Skeletal muscle satellite cell (primary cell): Measurements from ENCODE around the gene ADGRL3.

Experiments
- H3K27me3 ChIP-seq: 2 replicates; pipeline ENCODE4 v1.7.0; 2013; ENCODE audit warnings: low read length; ENCODE audit not compliant: control insufficient read depth, insufficient read depth
- H3K36me3 ChIP-seq: 2 replicates; pipeline ENCODE4 v1.7.0; 2013; ENCODE audit warnings: mild to moderate bottlenecking, control low read depth, low read length; ENCODE audit not compliant: insufficient read depth
- H3K4me1 ChIP-seq: 2 replicates; pipeline ENCODE4 v1.7.0; 2013; ENCODE audit warnings: low read length; ENCODE audit not compliant: control insufficient read depth, insufficient read depth
- H3K4me2 ChIP-seq: 2 replicates; pipeline ENCODE4 v1.7.0; 2013; ENCODE audit warnings: mild to moderate bottlenecking, low read length
- H3K4me3 ChIP-seq: 2 replicates; pipeline ENCODE4 v1.7.0; 2013; ENCODE audit warnings: low read length
- H3K9ac ChIP-seq: 2 replicates; pipeline ENCODE4 v1.7.0; 2013; ENCODE audit warnings: mild to moderate bottlenecking, low read depth, low read length, moderate library complexity
- H3K9me3 ChIP-seq: replicated peaks from 2 replicates; pipeline ENCODE4 v1.7.0; 2013; ENCODE audit warnings: mild to moderate bottlenecking, control low read depth, low read length

Gene ADGRL3

GRCh38 chr4:61400439-61401038 lies 200.4 kb downstream of the ADGRL3 start:
- Histone ChIP-seq H3K36me3 (no peaks in the 10 kb centered on the region), H3K4me1 (peaks cover 5% of the 10 kb centered on the region), H3K9me3 (no peaks in the 10 kb centered on the region), H3K4me3 (no peak overlapping the region), H3K4me2 (no peak overlapping the region), H3K9ac (no peak overlapping the region), H3K27me3 (no peaks in the 10 kb centered on the region)

- no peaks in the 10 kb centered on the region for H3K9me3 ChIP-seq
- H3K4me1 ChIP-seq: peaks cover 5% of the 10 kb centered on the region
- H3K9ac ChIP-seq: no peak overlapping the region
- H3K4me3 ChIP-seq: no peak overlapping the region
- H3K36me3 ChIP-seq: no peaks in the 10 kb centered on the region
- no peak overlapping the region for H3K4me2 ChIP-seq
- no peaks in the 10 kb centered on the region for H3K27me3 ChIP-seq
Observed at GRCh38 chr4:61401771-61402170, 201.6 kb downstream of the ADGRL3 start.

GRCh38 chr4:61405307-61405706 lies 205.2 kb downstream of the ADGRL3 start:
- no peaks in the 10 kb centered on the region for H3K27me3 ChIP-seq
- H3K4me1 ChIP-seq: no peaks in the 10 kb centered on the region
- H3K4me3 ChIP-seq: no peak overlapping the region
- H3K9me3 ChIP-seq: no peaks in the 10 kb centered on the region
- H3K9ac ChIP-seq: no peak overlapping the region
- no peaks in the 10 kb centered on the region for H3K36me3 ChIP-seq
- H3K4me2 ChIP-seq: no peak overlapping the region

GRCh38 chr4:61406677-61407076 lies 206.6 kb downstream of the ADGRL3 start:
- no peaks in the 10 kb centered on the region for H3K27me3 ChIP-seq

DNA sequence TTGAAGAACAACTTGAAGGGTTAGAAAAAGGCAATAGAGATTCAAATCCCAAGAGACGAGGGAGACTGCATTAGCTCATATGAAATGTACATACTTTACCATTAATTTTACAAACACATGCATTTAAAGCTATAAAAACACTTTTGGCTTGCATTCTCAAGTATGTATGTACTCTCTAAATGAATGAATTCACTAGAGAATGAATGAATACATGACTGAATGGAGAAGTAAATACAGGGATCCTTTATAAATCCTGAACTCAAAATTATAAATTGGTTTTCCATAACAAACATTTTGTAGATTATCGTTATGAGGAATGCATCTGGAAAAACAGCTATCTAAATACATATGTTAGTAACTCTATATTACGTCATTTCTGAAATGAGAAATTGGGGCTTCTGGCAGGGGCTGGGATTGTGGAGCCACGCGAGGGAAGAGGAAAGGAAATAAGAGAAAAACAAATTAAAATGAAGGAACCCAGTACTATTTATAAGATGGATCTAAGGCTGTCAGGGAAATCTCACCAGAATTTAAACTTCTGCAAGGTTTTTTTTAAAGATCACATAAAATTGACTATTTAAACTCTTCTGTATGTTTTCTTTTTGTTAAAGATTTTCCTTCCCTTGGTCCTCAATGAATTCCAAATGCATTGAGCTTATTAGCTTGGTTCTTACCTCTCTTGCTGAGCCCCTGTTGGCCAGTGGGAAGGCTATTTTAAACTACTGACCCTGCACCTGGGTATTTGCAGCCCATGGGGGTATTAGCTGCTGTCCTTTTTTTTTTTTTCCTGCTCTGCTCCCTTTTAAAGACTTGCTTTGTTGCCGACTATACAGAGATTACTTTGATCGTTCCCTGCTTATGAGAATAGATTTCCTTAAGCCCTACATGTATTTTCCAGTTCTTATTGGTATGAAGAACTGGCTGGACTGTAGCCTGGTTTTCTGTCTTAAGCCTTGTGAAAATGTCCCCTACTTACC lies 207.8 kb downstream of the ADGRL3 start:
- Histone ChIP-seq H3K9ac (no peak overlapping the region), H3K4me1 (no peaks in the 10 kb centered on the region), H3K27me3 (no peaks in the 10 kb centered on the region), H3K4me2 (no peak overlapping the region), H3K36me3 (no peaks in the 10 kb centered on the region), H3K4me3 (no peak overlapping the region), H3K9me3 (no peaks in the 10 kb centered on the region)

More at GRCh38 chr4:61406677-61407076, 206.6 kb downstream of the ADGRL3 start:
- Histone ChIP-seq H3K36me3 (no peaks in the 10 kb centered on the region), H3K4me3 (no peak overlapping the region), H3K4me2 (no peak overlapping the region), H3K4me1 (no peaks in the 10 kb centered on the region), H3K9ac (no peak overlapping the region), H3K9me3 (no peaks in the 10 kb centered on the region)

DNA sequence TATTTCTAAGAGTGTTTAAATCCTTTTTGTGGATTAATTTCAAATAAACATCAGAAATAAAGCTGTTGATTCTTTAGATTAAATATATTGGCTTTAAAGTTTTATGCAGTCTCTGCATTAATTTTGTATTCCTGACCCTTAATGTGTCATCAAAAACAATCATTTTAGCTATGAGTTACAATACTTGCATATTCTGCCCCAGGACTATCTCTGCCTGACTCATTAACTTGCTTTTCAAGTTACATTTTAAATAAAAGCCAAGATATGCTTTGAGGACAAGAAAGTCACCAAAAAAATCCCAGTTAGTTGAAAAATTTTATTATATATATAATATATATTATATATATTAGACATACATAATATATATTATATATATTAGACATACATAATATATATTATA lies 208.7 kb downstream of the ADGRL3 start:
- Histone ChIP-seq H3K4me3 (no peak overlapping the region), H3K27me3 (no peaks in the 10 kb centered on the region), H3K9me3 (no peaks in the 10 kb centered on the region), H3K4me1 (no peaks in the 10 kb centered on the region), H3K4me2 (no peak overlapping the region), H3K36me3 (no peaks in the 10 kb centered on the region), H3K9ac (no peak overlapping the region)

DNA sequence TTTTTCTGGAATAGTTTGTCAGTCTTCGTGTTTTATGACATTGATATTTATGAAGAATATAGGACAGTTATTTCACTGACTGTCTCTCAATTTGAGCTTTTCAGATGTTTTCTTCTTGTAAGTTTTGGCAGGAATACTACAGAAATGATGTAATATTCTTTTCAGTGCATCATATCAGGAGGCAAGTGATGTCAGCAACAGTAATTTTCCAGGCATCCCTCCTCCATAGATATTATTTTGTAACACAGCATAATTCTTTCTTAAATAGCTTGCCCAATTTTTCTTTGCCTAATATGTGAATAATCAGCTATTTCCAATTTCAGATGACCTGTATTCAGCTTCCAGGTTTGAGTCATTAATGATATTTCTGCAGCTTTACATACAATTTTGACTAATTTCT lies 211.1 kb downstream of the ADGRL3 start:
- Histone ChIP-seq H3K27me3 (no peaks in the 10 kb centered on the region), H3K9me3 (no peaks in the 10 kb centered on the region), H3K9ac (no peak overlapping the region), H3K4me2 (no peak overlapping the region), H3K36me3 (no peaks in the 10 kb centered on the region), H3K4me1 (no peaks in the 10 kb centered on the region), H3K4me3 (no peak overlapping the region)

GRCh38 chr4:61425315-61425714 lies 225.2 kb downstream of the ADGRL3 start:
- Histone ChIP-seq H3K9ac (no peak overlapping the region), H3K4me1 (no peaks in the 10 kb centered on the region), H3K36me3 (no peaks in the 10 kb centered on the region), H3K4me3 (no peak overlapping the region), H3K4me2 (no peak overlapping the region), H3K27me3 (no peaks in the 10 kb centered on the region), H3K9me3 (no peaks in the 10 kb centered on the region)

GRCh38 chr4:61426229-61426628 lies 226.1 kb downstream of the ADGRL3 start:
- Histone ChIP-seq H3K9ac (no peak overlapping the region), H3K36me3 (no peaks in the 10 kb centered on the region), H3K4me2 (no peak overlapping the region), H3K9me3 (no peaks in the 10 kb centered on the region), H3K4me1 (no peaks in the 10 kb centered on the region), H3K4me3 (no peak overlapping the region), H3K27me3 (no peaks in the 10 kb centered on the region)

DNA sequence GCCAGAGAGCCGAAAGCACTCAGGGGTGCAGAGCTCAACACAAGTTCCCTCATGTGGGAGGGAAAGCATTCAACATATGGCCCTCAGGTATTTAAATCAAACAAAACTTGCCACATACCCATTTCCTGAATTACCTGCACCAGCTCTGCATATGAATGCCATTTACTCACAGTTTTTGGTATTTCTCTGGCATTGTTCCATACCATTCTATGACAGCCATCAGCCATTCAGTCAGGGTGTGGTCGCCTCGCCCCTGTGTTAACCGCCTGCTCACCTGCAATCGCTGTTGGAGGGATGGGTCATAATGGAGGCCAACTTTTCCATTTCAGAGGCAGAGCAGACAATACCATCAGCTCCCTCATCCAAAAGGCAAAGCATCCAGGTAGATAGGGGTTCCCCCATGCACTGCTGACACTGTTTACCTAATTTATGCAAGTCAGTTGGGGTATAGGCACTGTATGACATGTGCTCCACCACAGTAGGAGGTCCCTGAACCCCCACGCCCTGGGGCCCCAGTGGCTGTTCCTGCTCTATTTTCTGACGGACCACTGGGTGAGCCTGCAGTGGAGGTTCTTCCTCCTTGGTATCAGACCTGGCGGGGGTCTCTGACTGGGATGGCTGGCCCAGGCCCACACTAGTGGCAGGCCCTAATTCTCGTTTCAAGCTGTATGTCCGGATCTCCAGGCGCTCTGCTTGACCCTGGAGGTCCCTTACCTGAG lies 227.1 kb downstream of the ADGRL3 start:
- no peak overlapping the region for H3K4me2 ChIP-seq
- H3K36me3 ChIP-seq: no peaks in the 10 kb centered on the region
- H3K9me3 ChIP-seq: no peaks in the 10 kb centered on the region
- H3K4me3 ChIP-seq: no peak overlapping the region
- no peak overlapping the region for H3K9ac ChIP-seq
- H3K27me3 ChIP-seq: no peaks in the 10 kb centered on the region
- no peaks in the 10 kb centered on the region for H3K4me1 ChIP-seq

DNA sequence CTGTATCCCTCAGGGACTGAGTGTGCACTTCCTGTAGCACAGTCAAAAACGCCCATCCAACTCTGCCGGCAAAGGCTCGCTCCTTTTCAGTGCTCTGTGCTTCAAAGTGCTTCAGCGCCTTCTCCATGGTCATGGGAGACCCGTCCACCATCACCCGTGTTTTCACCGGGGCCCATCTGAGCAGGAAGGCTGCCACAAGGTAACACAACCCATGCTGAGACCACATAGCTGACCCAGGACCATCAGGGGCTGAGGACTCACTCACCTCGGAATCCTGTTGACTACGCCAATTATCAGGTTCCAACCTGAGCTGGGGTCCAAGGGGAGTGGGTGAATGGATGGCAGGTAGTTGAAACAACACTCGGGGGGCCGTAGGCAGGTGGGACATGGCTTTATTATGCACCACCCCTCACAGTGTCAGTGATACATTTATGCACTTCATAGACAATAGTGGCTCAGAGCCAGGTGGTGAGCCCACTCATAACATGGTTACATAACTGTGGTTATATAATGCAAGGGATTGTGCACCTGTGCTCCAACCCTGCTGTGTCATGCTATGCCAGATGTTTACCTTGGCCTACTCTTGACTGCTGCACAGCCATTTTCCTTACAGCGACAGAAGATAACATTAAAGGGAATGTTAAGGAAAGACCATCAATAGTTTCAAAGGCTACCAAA lies 227.8 kb downstream of the ADGRL3 start:
- no peaks in the 10 kb centered on the region for H3K9me3 ChIP-seq
- no peaks in the 10 kb centered on the region for H3K27me3 ChIP-seq
- H3K4me2 ChIP-seq: no peak overlapping the region
- H3K9ac ChIP-seq: no peak overlapping the region
- no peaks in the 10 kb centered on the region for H3K36me3 ChIP-seq
- H3K4me1 ChIP-seq: no peaks in the 10 kb centered on the region
- no peak overlapping the region for H3K4me3 ChIP-seq
